ENCODE measurements around the gene PDE10A.
"Not testable (repeated sequence)": the region's sequence is repeated elsewhere in the genome, so short reads cannot be mapped to it uniquely, and the experiment has no call there.

Gene PDE10A

GRCh38 chr6:165605182-165605875 lies 57.7 kb downstream of the PDE10A start:
- no peaks in the 10 kb centered on the region for H3K36me3 ChIP-seq (ENCODE audit: insufficient read depth, low read length)
- H3K4me3 ChIP-seq (ENCODE audit: low read depth, low read length): no peak overlapping the region
- H3K79me2 ChIP-seq (ENCODE audit: control insufficient read depth, insufficient read depth, low read length, unreplicated experiment): no peaks in the 10 kb centered on the region
- no peaks in the 10 kb centered on the region for H3K27me3 ChIP-seq (ENCODE audit: insufficient read depth, low read length)
- no peak overlapping the region for H2AFZ ChIP-seq (ENCODE audit: low read length, unreplicated experiment)
- H3K4me1 ChIP-seq (ENCODE audit: control insufficient read depth, insufficient read depth, low read length, unreplicated experiment): no peaks in the 10 kb centered on the region
- no peak overlapping the region for H3K27ac ChIP-seq (ENCODE audit: low read depth, low read length)

DNA sequence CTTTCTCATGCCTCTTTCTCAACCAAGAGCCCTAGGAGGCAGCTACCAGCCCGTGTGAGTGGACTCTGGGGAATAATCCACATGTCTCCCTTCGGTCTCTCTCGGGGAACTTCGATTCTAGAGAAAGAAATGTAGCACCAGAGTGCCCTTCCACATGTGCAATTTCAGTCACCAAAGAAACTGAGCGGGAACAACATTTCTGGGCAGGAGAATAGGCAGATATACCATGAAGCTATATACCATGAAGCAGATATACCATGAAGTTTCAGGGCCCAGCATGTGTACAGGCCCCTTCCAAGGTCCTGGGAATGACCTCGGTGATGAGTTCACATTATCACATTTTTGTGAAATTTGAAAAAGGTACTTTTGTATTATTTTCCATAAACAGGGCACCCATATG lies 60.8 kb downstream of the PDE10A start:
- Histone ChIP-seq H3K4me3 (ENCODE audit: low read depth, low read length) (no peak overlapping the region), H3K27me3 (ENCODE audit: insufficient read depth, low read length) (no peaks in the 10 kb centered on the region), H3K4me1 (ENCODE audit: control insufficient read depth, insufficient read depth, low read length, unreplicated experiment) (no peaks in the 10 kb centered on the region), H3K79me2 (ENCODE audit: control insufficient read depth, insufficient read depth, low read length, unreplicated experiment) (no peaks in the 10 kb centered on the region), H3K36me3 (ENCODE audit: insufficient read depth, low read length) (no peaks in the 10 kb centered on the region), H3K27ac (ENCODE audit: low read depth, low read length) (no peak overlapping the region), H2AFZ (ENCODE audit: low read length, unreplicated experiment) (no peak overlapping the region)

DNA sequence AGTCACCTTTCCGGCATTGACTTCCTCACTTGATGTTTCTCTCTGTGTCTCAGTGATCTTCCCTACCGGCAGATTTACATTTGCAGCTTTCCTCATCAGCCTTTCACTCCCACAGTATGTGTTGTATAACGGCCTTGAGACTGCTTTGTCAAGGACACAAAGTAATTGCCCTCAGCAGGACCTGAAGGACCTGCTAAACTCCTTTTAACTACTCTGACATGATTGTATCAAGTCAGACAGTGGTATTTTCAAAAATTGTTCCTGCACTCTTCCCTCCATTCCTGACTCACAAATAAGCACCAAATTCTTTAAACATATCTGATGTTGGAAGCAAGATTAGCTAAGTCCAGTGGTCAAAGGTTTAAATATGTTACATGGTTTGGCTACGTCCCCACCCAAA lies 62.4 kb downstream of the PDE10A start:
- H3K27ac ChIP-seq (ENCODE audit: low read depth, low read length): no peak overlapping the region

DNA sequence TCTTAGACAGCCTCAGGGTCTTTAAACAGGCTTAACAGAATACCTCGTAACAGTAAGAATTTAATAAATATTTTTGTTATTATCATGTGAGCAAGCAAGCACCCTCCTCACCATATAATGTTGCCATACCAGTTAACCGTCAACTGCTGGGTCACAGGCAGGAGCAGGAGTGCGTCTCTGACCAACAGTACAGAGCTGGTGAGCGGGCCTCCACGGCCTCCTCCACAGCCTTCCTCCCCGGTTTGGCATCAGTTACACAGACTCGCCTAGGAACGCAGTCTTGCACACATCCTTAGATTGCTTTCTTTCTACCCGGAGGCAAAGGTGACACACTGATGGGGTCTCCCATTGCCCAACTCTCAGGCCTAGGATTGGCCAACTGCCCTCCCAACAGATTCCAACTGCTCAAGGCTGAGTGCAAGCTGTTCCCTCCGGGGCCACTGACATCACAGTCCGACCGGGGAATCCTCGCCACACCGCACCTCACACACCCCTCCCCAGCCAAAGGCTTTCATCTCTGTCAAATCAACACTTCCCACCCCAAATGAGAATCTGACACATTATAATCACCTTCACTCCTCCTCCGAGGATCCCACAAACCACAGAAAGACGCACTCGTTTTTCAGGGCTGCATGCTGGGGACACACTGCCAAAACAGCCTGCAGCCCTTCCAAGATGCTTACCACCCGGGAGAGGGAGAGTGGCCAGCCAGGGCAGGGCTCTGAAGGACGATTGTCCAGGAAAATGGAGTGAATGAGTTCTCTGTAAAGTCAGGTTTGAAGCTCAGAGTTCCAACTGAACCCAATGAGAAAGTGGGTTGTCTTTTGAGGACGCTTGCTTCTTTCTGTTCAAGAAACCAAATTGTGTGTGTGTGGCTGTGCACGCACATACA lies 63.2 kb downstream of the PDE10A start:
- Histone ChIP-seq H3K4me1 (ENCODE audit: control insufficient read depth, insufficient read depth, low read length, unreplicated experiment) (no peaks in the 10 kb centered on the region), H2AFZ (ENCODE audit: low read length, unreplicated experiment) (no peak overlapping the region), H3K36me3 (ENCODE audit: insufficient read depth, low read length) (no peaks in the 10 kb centered on the region), H3K79me2 (ENCODE audit: control insufficient read depth, insufficient read depth, low read length, unreplicated experiment) (no peaks in the 10 kb centered on the region), H3K4me3 (ENCODE audit: low read depth, low read length) (no peak overlapping the region), H3K27ac (ENCODE audit: low read depth, low read length) (no peak overlapping the region), H3K27me3 (ENCODE audit: insufficient read depth, low read length) (no peaks in the 10 kb centered on the region)

More for the DNA sequence above, 62.4 kb downstream of the PDE10A start:
- Histone ChIP-seq H3K27me3 (ENCODE audit: insufficient read depth, low read length) (no peaks in the 10 kb centered on the region), H3K79me2 (ENCODE audit: control insufficient read depth, insufficient read depth, low read length, unreplicated experiment) (no peaks in the 10 kb centered on the region), H3K4me1 (ENCODE audit: control insufficient read depth, insufficient read depth, low read length, unreplicated experiment) (no peaks in the 10 kb centered on the region), H3K4me3 (ENCODE audit: low read depth, low read length) (no peak overlapping the region), H3K36me3 (ENCODE audit: insufficient read depth, low read length) (no peaks in the 10 kb centered on the region), H2AFZ (ENCODE audit: low read length, unreplicated experiment) (no peak overlapping the region)

DNA sequence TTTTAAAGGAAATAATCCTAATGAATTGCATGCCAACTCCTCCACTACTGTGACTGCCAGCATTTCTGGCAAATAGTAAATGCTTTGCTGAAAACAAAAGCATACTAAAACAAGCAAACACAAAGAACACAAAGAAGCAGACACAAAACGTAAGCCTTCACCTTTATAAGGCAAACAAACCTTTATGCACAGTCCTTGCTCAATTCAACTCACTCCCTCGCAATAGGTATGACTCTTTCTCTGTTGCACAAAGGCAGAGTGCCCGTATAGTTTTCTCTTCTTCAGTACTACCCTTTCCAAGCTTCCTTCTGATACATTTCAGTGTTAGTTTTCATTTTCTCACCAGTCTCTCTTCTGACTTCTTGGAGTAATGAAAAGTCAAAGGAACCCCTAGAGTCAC lies 63.9 kb downstream of the PDE10A start:
- Histone ChIP-seq H3K27ac (ENCODE audit: low read depth, low read length) (no peak overlapping the region), H3K4me1 (ENCODE audit: control insufficient read depth, insufficient read depth, low read length, unreplicated experiment) (no peaks in the 10 kb centered on the region), H3K36me3 (ENCODE audit: insufficient read depth, low read length) (no peaks in the 10 kb centered on the region), H3K4me3 (ENCODE audit: low read depth, low read length) (no peak overlapping the region), H2AFZ (ENCODE audit: low read length, unreplicated experiment) (no peak overlapping the region), H3K27me3 (ENCODE audit: insufficient read depth, low read length) (no peaks in the 10 kb centered on the region), H3K79me2 (ENCODE audit: control insufficient read depth, insufficient read depth, low read length, unreplicated experiment) (no peaks in the 10 kb centered on the region)

GRCh38 chr6:165597821-165598220 lies 65.2 kb downstream of the PDE10A start:
- Histone ChIP-seq H3K27me3 (ENCODE audit: insufficient read depth, low read length) (no peaks in the 10 kb centered on the region), H2AFZ (ENCODE audit: low read length, unreplicated experiment) (no peak overlapping the region), H3K4me1 (ENCODE audit: control insufficient read depth, insufficient read depth, low read length, unreplicated experiment) (no peaks in the 10 kb centered on the region), H3K79me2 (ENCODE audit: control insufficient read depth, insufficient read depth, low read length, unreplicated experiment) (no peaks in the 10 kb centered on the region), H3K4me3 (ENCODE audit: low read depth, low read length) (no peak overlapping the region), H3K27ac (ENCODE audit: low read depth, low read length) (no peak overlapping the region), H3K36me3 (ENCODE audit: insufficient read depth, low read length) (no peaks in the 10 kb centered on the region)

GRCh38 chr6:165594584-165595333 lies 68.3 kb downstream of the PDE10A start:
- no peak overlapping the region for H3K4me3 ChIP-seq (ENCODE audit: low read depth, low read length)

DNA sequence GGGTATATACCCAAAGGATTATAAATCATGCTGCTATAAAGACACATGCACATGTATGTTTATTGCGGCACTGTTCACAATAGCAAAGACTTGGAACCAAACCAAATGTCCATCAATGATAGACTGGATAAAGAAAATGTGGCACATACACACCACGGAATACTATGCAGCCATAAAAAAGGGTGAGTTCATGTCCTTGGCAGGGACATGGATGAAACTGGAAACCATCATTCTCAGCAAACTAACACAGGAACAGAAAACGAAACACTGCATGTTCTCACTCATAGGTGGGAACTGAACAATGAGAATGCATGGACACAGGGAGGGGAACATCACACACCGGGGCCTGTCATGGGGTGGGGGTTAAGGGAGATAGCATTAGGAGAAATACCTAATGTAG lies 70.1 kb downstream of the PDE10A start:
- H3K4me1 ChIP-seq (ENCODE audit: control insufficient read depth, insufficient read depth, low read length, unreplicated experiment); H3K27ac ChIP-seq (ENCODE audit: low read depth, low read length); H3K36me3 ChIP-seq (ENCODE audit: insufficient read depth, low read length); H3K27me3 ChIP-seq (ENCODE audit: insufficient read depth, low read length); H3K4me3 ChIP-seq (ENCODE audit: low read depth, low read length); H2AFZ ChIP-seq (ENCODE audit: low read length, unreplicated experiment); H3K79me2 ChIP-seq (ENCODE audit: control insufficient read depth, insufficient read depth, low read length, unreplicated experiment): not testable (repeated sequence)

More at GRCh38 chr6:165594584-165595333, 68.3 kb downstream of the PDE10A start:
- Histone ChIP-seq H2AFZ (ENCODE audit: low read length, unreplicated experiment) (no peak overlapping the region), H3K27me3 (ENCODE audit: insufficient read depth, low read length) (no peaks in the 10 kb centered on the region), H3K27ac (ENCODE audit: low read depth, low read length) (no peak overlapping the region), H3K79me2 (ENCODE audit: control insufficient read depth, insufficient read depth, low read length, unreplicated experiment) (no peaks in the 10 kb centered on the region), H3K4me1 (ENCODE audit: control insufficient read depth, insufficient read depth, low read length, unreplicated experiment) (peaks cover 4% of the 10 kb centered on the region), H3K36me3 (ENCODE audit: insufficient read depth, low read length) (no peaks in the 10 kb centered on the region)

- Histone ChIP-seq H3K36me3 (ENCODE audit: insufficient read depth, low read length) (no peaks in the 10 kb centered on the region), H3K27ac (ENCODE audit: low read depth, low read length) (no peak overlapping the region), H3K79me2 (ENCODE audit: control insufficient read depth, insufficient read depth, low read length, unreplicated experiment) (no peaks in the 10 kb centered on the region)
Measured at GRCh38 chr6:165588515-165588914, 74.5 kb downstream of the PDE10A start.

GRCh38 chr6:165587206-165587605 lies 75.8 kb downstream of the PDE10A start:
- H3K4me1 ChIP-seq (ENCODE audit: control insufficient read depth, insufficient read depth, low read length, unreplicated experiment): peaks cover 9% of the 10 kb centered on the region
- H3K27me3 ChIP-seq (ENCODE audit: insufficient read depth, low read length): no peaks in the 10 kb centered on the region
- H3K4me3 ChIP-seq (ENCODE audit: low read depth, low read length): no peak overlapping the region
- H3K79me2 ChIP-seq (ENCODE audit: control insufficient read depth, insufficient read depth, low read length, unreplicated experiment): no peaks in the 10 kb centered on the region
- no peaks in the 10 kb centered on the region for H3K36me3 ChIP-seq (ENCODE audit: insufficient read depth, low read length)
- no peak overlapping the region for H2AFZ ChIP-seq (ENCODE audit: low read length, unreplicated experiment)
- H3K27ac ChIP-seq (ENCODE audit: low read depth, low read length): no peak overlapping the region

More at GRCh38 chr6:165588515-165588914, 74.5 kb downstream of the PDE10A start:
- Histone ChIP-seq H3K4me1 (ENCODE audit: control insufficient read depth, insufficient read depth, low read length, unreplicated experiment) (peaks cover 9% of the 10 kb centered on the region), H3K4me3 (ENCODE audit: low read depth, low read length) (no peak overlapping the region), H2AFZ (ENCODE audit: low read length, unreplicated experiment) (no peak overlapping the region), H3K27me3 (ENCODE audit: insufficient read depth, low read length) (no peaks in the 10 kb centered on the region)

Measured in ACC112 (cell line).